ENCODE results near the gene KCNAB1. TPM values are rescaled to one million over a fixed set of nuclear protein-coding genes. Genes with fewer than 3 reads are reported as not detected.
"Not testable (repeated sequence)": the region's sequence is repeated elsewhere in the genome, so short reads cannot be mapped to it uniquely, and the experiment has no call there.

Gene KCNAB1
- total and polyA plus RNA-seq, 5 experiments from 2014 or later = 0.16 to 0.39 (median 0.17) TPM

- DNase-seq (no peak), ATAC-seq (peak in 1 of 2 donors; percentile 19)
- H3K9me3 Mint-ChIP-seq = no peaks in the 10 kb centered on the region
- H3K27me3 Mint-ChIP-seq = peaks cover 0 to 1% (median 0%) of the 10 kb centered on the region in 5 donors
- H3K4me1 Mint-ChIP-seq = peaks cover 22 to 58% (median 42%) of the 10 kb centered on the region in 4 donors
- peak overlapping the region; percentile 88 to 98 (median 96) for H3K27ac Mint-ChIP-seq
- POLR2A ChIA-PET = interaction anchor here (1.0 to 3.7 kb wide), 15 partner anchors 11 to 620 kb away, joined by 3 to 47 read pairs (median 5); partner anchors contain the start of genes CCNL1 and TIPARP
- peak overlapping the region; percentile 92 to 99 (median 96) for H3K4me3 Mint-ChIP-seq
- peaks cover 5 to 30% (median 14%) of the 10 kb centered on the region in 3 donors for H3K36me3 Mint-ChIP-seq
These were observed 434.1 kb downstream of the KCNAB1 start for GRCh38 chr3:156554515-156554841.

GRCh38 chr3:156554842-156555687 is 434.7 kb downstream of the KCNAB1 start, which contains the start of gene SSR3:
SSR3 (minus strand) TSS chr3:156555117; CDS start chr3:156555089, 28 bp downstream.
- H3K4me1 Mint-ChIP-seq = peaks cover 22 to 56% (median 42%) of the 10 kb centered on the region in 4 donors
- DNase-seq = peak; percentile 92 to 99 (median 98)
- H3K27me3 Mint-ChIP-seq = peaks cover 0 to 1% (median 0%) of the 10 kb centered on the region in 5 donors
- peak; percentile 98 for ATAC-seq
- peak within 1 kb of the TSS; percentile 92 to 99 (median 96) for H3K4me3 Mint-ChIP-seq
- POLR2A ChIA-PET = interaction anchor here (0.5 to 3.7 kb wide), 18 partner anchors 12 to 749 kb away, joined by 3 to 47 read pairs (median 5); partner anchors contain the start of genes C3orf33, CCNL1 and TIPARP
- no peaks in the 10 kb centered on the region for H3K9me3 Mint-ChIP-seq
- peak within 1 kb of the TSS; percentile 88 to 98 (median 96) for H3K27ac Mint-ChIP-seq
- peaks cover 5 to 26% (median 14%) of the 10 kb centered on the region in 3 donors for H3K36me3 Mint-ChIP-seq

- ATAC-seq (no peak), DNase-seq (no peak)
- H3K4me1 Mint-ChIP-seq = peaks cover 9 to 24% (median 12%) of the 10 kb centered on the region in 4 donors
- H3K27me3 Mint-ChIP-seq = peaks cover 0 to 12% (median 2%) of the 10 kb centered on the region in 5 donors
- POLR2A ChIA-PET = no interaction called here
- no peaks in the 10 kb centered on the region for H3K36me3 Mint-ChIP-seq
- no peak overlapping the region for H3K4me3 Mint-ChIP-seq
- no peak overlapping the region for H3K27ac Mint-ChIP-seq
- H3K9me3 Mint-ChIP-seq = no peaks in the 10 kb centered on the region
These were observed 438.0 kb downstream of the KCNAB1 start for GRCh38 chr3:156558389-156558788.

- H3K4me1 Mint-ChIP-seq = peaks cover under 1 to 15% (median 5%) of the 10 kb centered on the region in 4 donors
- POLR2A ChIA-PET = no interaction called here
These were observed 438.9 kb downstream of the KCNAB1 start for GRCh38 chr3:156559321-156559720.

GRCh38 chr3:156561533-156561932 is 441.2 kb downstream of the KCNAB1 start:
- DNase-seq (no peak), ATAC-seq (no peak)
- no peak overlapping the region for H3K27ac Mint-ChIP-seq
- POLR2A ChIA-PET = no interaction called here
- no peaks in the 10 kb centered on the region for H3K36me3 Mint-ChIP-seq
- peaks cover 0 to 20% (median 7%) of the 10 kb centered on the region in 5 donors for H3K27me3 Mint-ChIP-seq
- no peak overlapping the region for H3K4me3 Mint-ChIP-seq
- no peaks in the 10 kb centered on the region for H3K4me1 Mint-ChIP-seq
- no peaks in the 10 kb centered on the region for H3K9me3 Mint-ChIP-seq

More at GRCh38 chr3:156559321-156559720, 438.9 kb downstream of the KCNAB1 start:
- no peaks in the 10 kb centered on the region for H3K36me3 Mint-ChIP-seq
- H3K27me3 Mint-ChIP-seq = peaks cover 0 to 20% (median 7%) of the 10 kb centered on the region in 5 donors
- no peak overlapping the region for H3K4me3 Mint-ChIP-seq
- no peaks in the 10 kb centered on the region for H3K9me3 Mint-ChIP-seq
- H3K27ac Mint-ChIP-seq = no peak overlapping the region
- DNase-seq (no peak), ATAC-seq (no peak)

- peaks cover 0 to 20% (median 7%) of the 10 kb centered on the region in 5 donors for H3K27me3 Mint-ChIP-seq
- POLR2A ChIA-PET, H3K9me3 Mint-ChIP-seq, ATAC-seq, DNase-seq, H3K4me1 Mint-ChIP-seq, H3K36me3 Mint-ChIP-seq, H3K27ac Mint-ChIP-seq, H3K4me3 Mint-ChIP-seq: not testable (repeated sequence)
These were observed 442.1 kb downstream of the KCNAB1 start for GRCh38 chr3:156562486-156562885.

GRCh38 chr3:156563900-156564682 is 443.7 kb downstream of the KCNAB1 start:
- Mint-ChIP-seq H3K9me3 (peaks cover 0 to 4% (median 0%) of the 10 kb centered on the region in 9 donors), H3K27ac (no peak overlapping the region), H3K4me1 (no peaks in the 10 kb centered on the region), H3K27me3 (peaks cover 0 to 20% (median 7%) of the 10 kb centered on the region in 5 donors), H3K36me3 (peaks cover 0 to 4% (median 0%) of the 10 kb centered on the region in 3 donors), H3K4me3 (no peak overlapping the region)
- POLR2A ChIA-PET = interaction anchor here (0.6 kb wide), 1 partner anchor 489 kb away, joined by 3 read pairs; no protein-coding TSS in a partner anchor
- DNase-seq (no peak), ATAC-seq (no peak)

GRCh38 chr3:156569016-156569415 is 448.6 kb downstream of the KCNAB1 start:
- POLR2A ChIA-PET, DNase-seq, H3K36me3 Mint-ChIP-seq, H3K4me1 Mint-ChIP-seq, H3K9me3 Mint-ChIP-seq, ATAC-seq, H3K4me3 Mint-ChIP-seq, H3K27ac Mint-ChIP-seq: not testable (repeated sequence)
- peaks cover 2 to 14% (median 7%) of the 10 kb centered on the region in 5 donors for H3K27me3 Mint-ChIP-seq

GRCh38 chr3:156569881-156570280 is 449.5 kb downstream of the KCNAB1 start:
- H3K27ac Mint-ChIP-seq, H3K9me3 Mint-ChIP-seq, H3K4me3 Mint-ChIP-seq, DNase-seq, H3K4me1 Mint-ChIP-seq, H3K36me3 Mint-ChIP-seq, POLR2A ChIA-PET, ATAC-seq: not testable (repeated sequence)
- H3K27me3 Mint-ChIP-seq = peaks cover 4 to 20% (median 8%) of the 10 kb centered on the region in 5 donors

- ATAC-seq = no peak
- POLR2A ChIA-PET = no interaction called here
- no peak for DNase-seq
- Mint-ChIP-seq H3K4me3 (no peak overlapping the region), H3K27me3 (peaks cover 9 to 30% (median 16%) of the 10 kb centered on the region in 5 donors), H3K27ac (peak overlapping the region in 1 of 10 donors; percentile 41), H3K9me3 (no peaks in the 10 kb centered on the region), H3K4me1 (peaks cover 0 to 1% (median 0%) of the 10 kb centered on the region in 4 donors), H3K36me3 (no peaks in the 10 kb centered on the region)
These were observed 455.3 kb downstream of the KCNAB1 start for GRCh38 chr3:156575641-156576040.

- Mint-ChIP-seq H3K4me3 (no peak overlapping the region), H3K4me1 (peaks cover 0 to 1% (median 0%) of the 10 kb centered on the region in 4 donors), H3K27ac (peak overlapping the region in 1 of 10 donors; percentile 41), H3K9me3 (no peaks in the 10 kb centered on the region), H3K36me3 (no peaks in the 10 kb centered on the region), H3K27me3 (peaks cover 13 to 28% (median 16%) of the 10 kb centered on the region in 5 donors)
- no peak for DNase-seq
- POLR2A ChIA-PET = no interaction called here
- ATAC-seq = no peak
These were observed 455.7 kb downstream of the KCNAB1 start for GRCh38 chr3:156576051-156576450.

- DNase-seq (no peak), ATAC-seq (no peak)
- POLR2A ChIA-PET = no interaction called here
- no peak overlapping the region for H3K27ac Mint-ChIP-seq
- peaks cover 0 to 1% (median 0%) of the 10 kb centered on the region in 4 donors for H3K4me1 Mint-ChIP-seq
- H3K36me3 Mint-ChIP-seq = no peaks in the 10 kb centered on the region
- no peak overlapping the region for H3K4me3 Mint-ChIP-seq
- no peaks in the 10 kb centered on the region for H3K9me3 Mint-ChIP-seq
- peaks cover 14 to 31% (median 16%) of the 10 kb centered on the region in 5 donors for H3K27me3 Mint-ChIP-seq
These were observed 456.4 kb downstream of the KCNAB1 start for GRCh38 chr3:156576651-156577348.
